ENCODE results near the gene ATAD2B.

DNA sequence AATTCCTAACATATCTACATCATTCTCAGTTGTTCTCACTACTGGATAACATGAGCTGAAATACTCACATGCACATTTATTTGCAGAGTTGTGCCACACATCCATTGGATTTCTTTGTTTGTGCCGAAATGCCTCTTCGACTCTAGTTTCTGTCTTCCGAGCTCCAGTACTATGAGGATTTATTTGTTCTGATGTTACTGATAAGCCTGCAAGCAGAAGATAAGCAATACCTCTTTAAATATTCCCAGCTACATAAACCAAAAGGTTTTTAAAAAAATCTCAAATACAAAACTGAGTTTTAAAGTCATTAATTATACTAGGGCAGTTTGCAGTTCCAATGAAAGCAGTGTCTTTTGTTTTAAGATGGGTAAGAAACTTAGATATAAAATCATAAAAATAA lies 164.8 kb downstream of the ATAD2B start:
- TF ChIP-seq POLR2A (IDR thresholded peaks at IDR 0.05): no peak
- TF ChIP-seq, protein P1, sequence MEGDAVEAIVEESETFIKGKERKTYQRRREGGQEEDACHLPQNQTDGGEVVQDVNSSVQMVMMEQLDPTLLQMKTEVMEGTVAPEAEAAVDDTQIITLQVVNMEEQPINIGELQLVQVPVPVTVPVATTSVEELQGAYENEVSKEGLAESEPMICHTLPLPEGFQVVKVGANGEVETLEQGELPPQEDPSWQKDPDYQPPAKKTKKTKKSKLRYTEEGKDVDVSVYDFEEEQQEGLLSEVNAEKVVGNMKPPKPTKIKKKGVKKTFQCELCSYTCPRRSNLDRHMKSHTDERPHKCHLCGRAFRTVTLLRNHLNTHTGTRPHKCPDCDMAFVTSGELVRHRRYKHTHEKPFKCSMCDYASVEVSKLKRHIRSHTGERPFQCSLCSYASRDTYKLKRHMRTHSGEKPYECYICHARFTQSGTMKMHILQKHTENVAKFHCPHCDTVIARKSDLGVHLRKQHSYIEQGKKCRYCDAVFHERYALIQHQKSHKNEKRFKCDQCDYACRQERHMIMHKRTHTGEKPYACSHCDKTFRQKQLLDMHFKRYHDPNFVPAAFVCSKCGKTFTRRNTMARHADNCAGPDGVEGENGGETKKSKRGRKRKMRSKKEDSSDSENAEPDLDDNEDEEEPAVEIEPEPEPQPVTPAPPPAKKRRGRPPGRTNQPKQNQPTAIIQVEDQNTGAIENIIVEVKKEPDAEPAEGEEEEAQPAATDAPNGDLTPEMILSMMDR (IDR thresholded peaks at IDR 0.05): no peak

Measured in heart left ventricle (tissue), 13 donors.